ENCODE data around the gene SETX. TPM values are rescaled to one million over a fixed set of nuclear protein-coding genes. Genes with fewer than 3 reads are reported as not detected.

SETX gene
- total and polyA plus RNA-seq, 5 donors: 15.1 to 33.1 (median 30.1) TPM

- Histone ChIP-seq H3K4me1 (ENCODE audit: control insufficient read depth, insufficient read depth, low read length) (no peaks in the 10 kb centered on the region), H3K4me3 (ENCODE audit: low read length) (no peak overlapping the region), H3K9me3 (ENCODE audit: control insufficient read depth, low read length) (no peaks in the 10 kb centered on the region), H3K27me3 (ENCODE audit: control insufficient read depth, insufficient read depth) (no peaks in the 10 kb centered on the region), H3K27ac (ENCODE audit: low read length) (no peak overlapping the region)
- no peak for DNase-seq
- intact Hi-C loops (cut with DNase I): no loop called here
- 73% methylated on average over 8 of the region's 8 CpGs for WGBS
- no peak for ATAC-seq
Observed at GRCh38 chr9:132247942-132248341, 106.8 kb downstream of the SETX start.

- intact Hi-C loops (cut with DNase I): no loop called here
- 87% methylated on average over 9 of the region's 9 CpGs for whole genome bisulfite sequencing
- no peaks in the 10 kb centered on the region for H3K27me3 ChIP-seq (ENCODE audit: control insufficient read depth, insufficient read depth)
- H3K4me3 ChIP-seq (ENCODE audit: low read length): no peak overlapping the region
- H3K27ac ChIP-seq (ENCODE audit: low read length): no peak overlapping the region
- H3K4me1 ChIP-seq (ENCODE audit: control insufficient read depth, insufficient read depth, low read length): no peaks in the 10 kb centered on the region
- DNase-seq (no peak), ATAC-seq (no peak)
- no peaks in the 10 kb centered on the region for H3K9me3 ChIP-seq (ENCODE audit: control insufficient read depth, low read length)
Observed at GRCh38 chr9:132245465-132245864, 109.3 kb downstream of the SETX start.

GRCh38 chr9:132244582-132245455 lies 110.0 kb downstream of the SETX start:
- no peaks in the 10 kb centered on the region for H3K9me3 ChIP-seq (ENCODE audit: control insufficient read depth, low read length)
- H3K4me3 ChIP-seq (ENCODE audit: low read length): no peak overlapping the region
- ATAC-seq (no peak), DNase-seq (peak; percentile 68 to 82 (median 78))
- H3K4me1 ChIP-seq (ENCODE audit: control insufficient read depth, insufficient read depth, low read length): no peaks in the 10 kb centered on the region
- H3K27ac ChIP-seq (ENCODE audit: low read length): no peak overlapping the region
- no peaks in the 10 kb centered on the region for H3K27me3 ChIP-seq (ENCODE audit: control insufficient read depth, insufficient read depth)
- intact Hi-C loops (cut with DNase I): no loop called here
- WGBS: 58% methylated on average over 19 of the region's 19 CpGs

- Histone ChIP-seq H3K4me3 (ENCODE audit: low read length) (no peak overlapping the region), H3K9me3 (ENCODE audit: control insufficient read depth, low read length) (no peaks in the 10 kb centered on the region), H3K27me3 (ENCODE audit: control insufficient read depth, insufficient read depth) (no peaks in the 10 kb centered on the region), H3K4me1 (ENCODE audit: control insufficient read depth, insufficient read depth, low read length) (no peaks in the 10 kb centered on the region), H3K27ac (ENCODE audit: low read length) (no peak overlapping the region)
- intact Hi-C loops (cut with DNase I): no loop called here
- DNase-seq: no peak
- 89% methylated on average over 19 of the region's 19 CpGs for WGBS
- ATAC-seq: no peak
Observed at GRCh38 chr9:132243156-132244074, 111.4 kb downstream of the SETX start.

GRCh38 chr9:132242621-132243155 lies 112.1 kb downstream of the SETX start:
- H3K27me3 ChIP-seq (ENCODE audit: control insufficient read depth, insufficient read depth): no peaks in the 10 kb centered on the region
- no peaks in the 10 kb centered on the region for H3K4me1 ChIP-seq (ENCODE audit: control insufficient read depth, insufficient read depth, low read length)
- peak overlapping the region; percentile 91 for H3K4me3 ChIP-seq (ENCODE audit: low read length)
- 16% methylated on average over 18 of the region's 18 CpGs for WGBS
- H3K9me3 ChIP-seq (ENCODE audit: control insufficient read depth, low read length): no peaks in the 10 kb centered on the region
- DNase-seq: peak in 1 of 3 donors; percentile 64
- H3K27ac ChIP-seq (ENCODE audit: low read length): no peak overlapping the region
- intact Hi-C loops (cut with DNase I): no loop called here
- ATAC-seq: no peak

- no peak overlapping the region for H3K27ac ChIP-seq (ENCODE audit: low read length)
- intact Hi-C loops (cut with DNase I): loop anchor here in 1 of 4 donors (2.0 kb wide), 1 partner anchor 77 kb away; no protein-coding TSS in a partner anchor
- H3K4me3 ChIP-seq (ENCODE audit: low read length): peak overlapping the region; percentile 91
- WGBS: under 1% methylated on average over 81 of the region's 81 CpGs
- DNase-seq: peak in 2 of 3 donors; percentile 79 to 81
- no peak for ATAC-seq
- H3K4me1 ChIP-seq (ENCODE audit: control insufficient read depth, insufficient read depth, low read length): no peaks in the 10 kb centered on the region
- H3K27me3 ChIP-seq (ENCODE audit: control insufficient read depth, insufficient read depth): no peaks in the 10 kb centered on the region
- no peaks in the 10 kb centered on the region for H3K9me3 ChIP-seq (ENCODE audit: control insufficient read depth, low read length)
Observed at GRCh38 chr9:132241840-132242620, 112.8 kb downstream of the SETX start.

- Histone ChIP-seq H3K9me3 (ENCODE audit: control insufficient read depth, low read length) (no peaks in the 10 kb centered on the region), H3K4me1 (ENCODE audit: control insufficient read depth, insufficient read depth, low read length) (no peaks in the 10 kb centered on the region), H3K27me3 (ENCODE audit: control insufficient read depth, insufficient read depth) (no peaks in the 10 kb centered on the region), H3K4me3 (ENCODE audit: low read length) (peak overlapping the region; percentile 91), H3K27ac (ENCODE audit: low read length) (no peak overlapping the region)
- under 1% methylated on average over 33 of the region's 33 CpGs for WGBS
- no peak for ATAC-seq
- intact Hi-C loops (cut with DNase I): loop anchor here in 1 of 4 donors (2.0 kb wide), 1 partner anchor 77 kb away; no protein-coding TSS in a partner anchor
- no peak for DNase-seq
Observed at GRCh38 chr9:132241483-132241839, 113.3 kb downstream of the SETX start.

- H3K4me3 ChIP-seq (ENCODE audit: low read length): peak overlapping the region; percentile 91
- no peaks in the 10 kb centered on the region for H3K9me3 ChIP-seq (ENCODE audit: control insufficient read depth, low read length)
- H3K27ac ChIP-seq (ENCODE audit: low read length): no peak overlapping the region
- ATAC-seq (peak; percentile 95), DNase-seq (peak; percentile 98 to 100 (median 99))
- H3K27me3 ChIP-seq (ENCODE audit: control insufficient read depth, insufficient read depth): no peaks in the 10 kb centered on the region
- H3K4me1 ChIP-seq (ENCODE audit: control insufficient read depth, insufficient read depth, low read length): no peaks in the 10 kb centered on the region
- 4% methylated on average over 63 of the region's 63 CpGs for WGBS
- intact Hi-C loops (cut with DNase I): loop anchor here in 1 of 4 donors (2.0 kb wide), 1 partner anchor 76 kb away; no protein-coding TSS in a partner anchor
Observed at GRCh38 chr9:132240841-132241482, 113.8 kb downstream of the SETX start.

- Histone ChIP-seq H3K27me3 (ENCODE audit: control insufficient read depth, insufficient read depth) (no peaks in the 10 kb centered on the region), H3K27ac (ENCODE audit: low read length) (no peak overlapping the region), H3K4me1 (ENCODE audit: control insufficient read depth, insufficient read depth, low read length) (no peaks in the 10 kb centered on the region), H3K4me3 (ENCODE audit: low read length) (no peak overlapping the region), H3K9me3 (ENCODE audit: control insufficient read depth, low read length) (no peaks in the 10 kb centered on the region)
- 41% methylated on average over 21 of the region's 21 CpGs for WGBS
- intact Hi-C loops (cut with DNase I): loop anchor here in 3 of 4 donors (2.0 to 5.0 kb wide), 4 partner anchors 68 to 478 kb away; no protein-coding TSS in a partner anchor
- ATAC-seq (no peak), DNase-seq (peak in 1 of 3 donors; percentile 66)
Observed at GRCh38 chr9:132239999-132240840, 114.6 kb downstream of the SETX start.

Measured in right cardiac atrium (tissue), 5 donors.